Activated CD4-positive, alpha-beta T cell treated with anti-CD3 and anti-CD28 coated beads, Interleukin-2, amount 10 ng/mL, durations not matched to agents 7 days and 5 days (primary cell): ENCODE results near the gene COQ7. TPM values are rescaled to one million over a fixed set of nuclear protein-coding genes. Genes with fewer than 3 reads are reported as not detected.
A peak's percentile ranks its signal among the peaks of the same experiment; 100 is the strongest.

Experiments used
- CTCF ChIA-PET: fragments of 350-600 bp; sonication (Branson Sonifier 250); formaldehyde crosslinking; loops from one replicate; lab custom pipeline; 2021; ENCODE audit warnings: antibody characterized with exemption; lab: Charles Lee
- POLR2A ChIA-PET: fragments of 350-600 bp; sonication (Branson Sonifier 250); formaldehyde crosslinking; loops from one replicate; lab custom pipeline; 2021; ENCODE audit warnings: antibody characterized with exemption; lab: Charles Lee
- DNase-seq: peaks from one replicate; pipeline ENCODE4 v3.0.0-alpha.2; 2020
- H3K27ac Mint-ChIP-seq: one replicate; pipeline ENCODE4 v1.8.0; 2021; ENCODE audit warnings: mild to moderate bottlenecking, moderate library complexity, mixed read lengths
- H3K27me3 Mint-ChIP-seq: one replicate; pipeline ENCODE4 v1.8.0; 2021; ENCODE audit warnings: mixed read lengths
- H3K36me3 Mint-ChIP-seq: one replicate; pipeline ENCODE4 v1.8.0; 2021; ENCODE audit warnings: low read depth, mixed read lengths
- H3K4me1 Mint-ChIP-seq: one replicate; pipeline ENCODE4 v1.8.0; 2021; ENCODE audit warnings: mixed read lengths
- H3K4me3 Mint-ChIP-seq: one replicate; pipeline ENCODE4 v1.8.0; 2021; ENCODE audit warnings: mild to moderate bottlenecking, moderate library complexity, mixed read lengths
- H3K9me3 Mint-ChIP-seq: one replicate; pipeline ENCODE4 v1.8.0; 2021; ENCODE audit warnings: mixed read lengths
- total RNA-seq, 2 experiments: library from RNA; stranded (reverse); gene quantifications; one replicate each; pipeline ENCODE4 v1.2.3, GENCODE V29; 2021

The COQ7 gene
- total RNA-seq, 2 experiments from 2014 or later, result 11.6 to 15.3 TPM

DNA sequence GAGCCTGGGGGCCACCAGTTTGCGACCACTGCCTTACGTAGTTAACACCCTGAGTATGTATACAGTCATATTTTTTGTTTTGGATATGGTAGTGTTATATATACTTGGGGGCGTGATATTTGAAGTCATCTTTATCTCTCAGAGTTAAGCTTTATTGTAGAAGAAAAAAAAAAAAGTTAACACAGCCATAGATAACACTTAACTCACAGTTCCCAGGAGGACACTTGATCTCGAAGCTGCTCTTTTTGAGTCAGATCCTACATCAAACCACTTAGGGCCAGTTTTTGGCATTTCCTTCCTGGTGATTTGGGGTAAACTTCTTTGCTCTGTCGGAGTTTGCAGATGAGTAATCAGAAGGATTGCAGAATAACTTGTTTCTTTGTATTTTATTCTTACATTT is 52.1 kb downstream of the COQ7 start:
- DNase-seq, result no peak
- Mint-ChIP-seq H3K4me1 (peaks cover 22% of the 10 kb centered on the region), H3K27ac (peak overlapping the region; percentile 54), H3K4me3 (peak overlapping the region; percentile 40), H3K9me3 (peaks cover 2% of the 10 kb centered on the region), H3K36me3 (no peaks in the 10 kb centered on the region), H3K27me3 (peaks cover 10% of the 10 kb centered on the region)
- ChIA-PET POLR2A (no interaction called here), CTCF (interaction anchor here (0.6 to 1.5 kb wide), 6 partner anchors 10 to 1257 kb away, joined by 3 to 4 read pairs (median 4); no protein-coding TSS in a partner anchor)

DNA sequence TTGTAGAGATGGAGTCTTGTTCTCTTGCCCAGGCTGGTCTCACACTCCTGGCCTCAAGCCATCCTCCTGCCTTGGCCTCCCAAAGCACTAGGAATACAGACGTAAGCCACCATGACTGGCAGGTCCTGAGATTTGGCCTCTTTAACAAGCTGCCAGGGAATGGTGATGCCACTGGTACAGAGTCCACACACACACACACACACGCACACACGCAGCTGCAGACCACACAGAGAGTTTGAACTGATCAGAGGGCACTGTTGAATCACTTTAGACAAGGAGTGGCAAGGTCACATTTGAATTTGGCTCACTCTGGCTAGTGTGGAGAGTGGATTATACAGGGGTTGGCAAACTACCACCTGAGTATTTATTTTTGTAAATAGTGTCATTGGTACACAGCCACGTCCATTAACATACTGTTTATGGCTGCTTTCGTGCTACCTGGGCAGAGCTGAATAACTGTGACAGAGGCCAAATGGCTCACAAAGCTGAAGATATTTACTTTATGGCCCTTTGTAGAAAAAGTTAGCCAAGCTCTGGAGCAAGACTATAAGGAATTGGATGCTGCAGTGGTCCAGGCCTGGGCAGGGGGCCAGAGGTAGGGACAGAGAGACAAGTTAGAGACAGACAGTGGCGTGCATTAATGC is 56.2 kb downstream of the COQ7 start:
- Mint-ChIP-seq H3K27me3 (no peaks in the 10 kb centered on the region), H3K36me3 (no peaks in the 10 kb centered on the region), H3K9me3 (peaks cover 2% of the 10 kb centered on the region), H3K4me1 (peaks cover 23% of the 10 kb centered on the region), H3K27ac (no peak overlapping the region), H3K4me3 (no peak overlapping the region)
- ChIA-PET CTCF (interaction anchor here (0.6 to 1.8 kb wide), 3 partner anchors 7 to 1650 kb away, joined by 3 to 6 read pairs (median 3); no protein-coding TSS in a partner anchor), POLR2A (no interaction called here)
- DNase-seq, result no peak

DNA sequence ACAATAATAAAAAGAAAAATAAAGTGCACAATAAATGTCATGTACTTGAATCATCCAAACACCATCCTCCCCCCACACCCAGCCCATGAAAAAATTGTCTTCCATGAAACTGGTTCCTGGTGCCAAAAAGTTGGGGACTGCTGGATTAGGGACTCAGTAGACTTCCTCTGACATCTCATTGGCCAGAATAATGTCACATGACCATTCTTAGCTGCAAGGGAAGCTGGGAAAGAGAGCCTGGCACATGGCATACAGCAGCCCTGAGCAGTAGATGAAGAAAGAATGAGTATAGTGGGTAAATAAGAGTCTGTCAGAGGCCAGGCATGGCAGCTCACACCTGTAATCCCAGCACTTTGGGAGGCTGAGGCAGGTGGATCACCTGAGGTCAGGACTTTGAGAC is 58.9 kb downstream of the COQ7 start:
- POLR2A ChIA-PET, result no interaction called here
- CTCF ChIA-PET, result interaction anchor here (0.5 kb wide), 1 partner anchor 14 kb away, joined by 3 read pairs; no protein-coding TSS in a partner anchor
- Mint-ChIP-seq H3K27me3 (no peaks in the 10 kb centered on the region), H3K9me3 (peaks cover 5% of the 10 kb centered on the region), H3K4me3 (no peak overlapping the region), H3K36me3 (no peaks in the 10 kb centered on the region), H3K4me1 (peaks cover 32% of the 10 kb centered on the region), H3K27ac (no peak overlapping the region)
- no peak for DNase-seq

DNA sequence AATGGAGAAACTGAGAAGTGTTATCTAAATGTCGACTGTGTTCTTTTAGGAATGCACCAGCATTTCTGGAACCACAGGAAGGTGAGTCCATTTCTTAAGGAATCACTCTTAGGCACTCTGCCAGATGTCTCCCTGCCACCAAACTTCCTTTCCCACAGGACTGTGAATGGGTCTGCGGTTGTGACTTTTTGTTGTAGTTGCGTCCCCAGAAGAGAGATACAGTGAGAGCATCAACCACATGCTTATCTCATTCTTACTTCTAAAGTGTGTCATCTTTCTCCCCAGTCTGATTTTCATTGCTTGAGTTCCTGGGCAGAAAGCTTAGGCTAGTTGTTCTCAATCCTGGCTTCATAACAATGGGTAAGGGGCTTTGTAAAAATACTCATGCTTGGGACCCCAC is 59.8 kb downstream of the COQ7 start:
- peaks cover 33% of the 10 kb centered on the region for H3K4me1 Mint-ChIP-seq

DNA sequence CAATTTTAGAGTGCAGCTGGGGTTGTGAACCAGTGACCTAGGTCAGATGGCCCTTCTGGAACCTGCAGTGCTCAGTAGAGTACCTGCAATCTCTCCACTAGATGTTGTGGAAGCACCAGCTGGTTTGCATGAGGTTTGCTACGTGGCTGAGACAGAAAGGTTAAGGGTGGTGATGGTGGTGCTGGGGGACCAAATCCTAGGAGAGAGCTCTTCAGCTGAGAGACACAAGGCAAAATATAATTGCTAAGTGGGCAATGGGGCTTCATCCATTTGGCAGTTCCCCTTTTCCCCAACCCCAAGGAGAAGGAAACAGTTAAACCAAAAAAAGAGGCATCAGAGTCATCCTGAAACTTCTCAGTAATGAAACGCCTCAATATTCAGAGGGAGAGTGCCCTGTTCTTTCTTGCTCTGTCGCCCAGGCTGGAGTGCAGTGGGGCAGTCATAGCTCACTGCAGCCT is 60.3 kb downstream of the COQ7 start:
- peaks cover 33% of the 10 kb centered on the region for H3K4me1 Mint-ChIP-seq
- H3K27ac Mint-ChIP-seq, result peak overlapping the region; percentile 37
- DNase-seq, result no peak

More for the DNA sequence above, 59.8 kb downstream of the COQ7 start:
- Mint-ChIP-seq H3K27ac (peak overlapping the region; percentile 37), H3K4me3 (no peak overlapping the region), H3K27me3 (no peaks in the 10 kb centered on the region), H3K36me3 (no peaks in the 10 kb centered on the region), H3K9me3 (peaks cover 5% of the 10 kb centered on the region)
- no peak for DNase-seq
- POLR2A ChIA-PET, result no interaction called here
- CTCF ChIA-PET, result interaction anchor here (0.9 kb wide), 1 partner anchor 13 kb away, joined by 3 read pairs; the partner anchor contains the start of gene ITPRIPL2

DNA sequence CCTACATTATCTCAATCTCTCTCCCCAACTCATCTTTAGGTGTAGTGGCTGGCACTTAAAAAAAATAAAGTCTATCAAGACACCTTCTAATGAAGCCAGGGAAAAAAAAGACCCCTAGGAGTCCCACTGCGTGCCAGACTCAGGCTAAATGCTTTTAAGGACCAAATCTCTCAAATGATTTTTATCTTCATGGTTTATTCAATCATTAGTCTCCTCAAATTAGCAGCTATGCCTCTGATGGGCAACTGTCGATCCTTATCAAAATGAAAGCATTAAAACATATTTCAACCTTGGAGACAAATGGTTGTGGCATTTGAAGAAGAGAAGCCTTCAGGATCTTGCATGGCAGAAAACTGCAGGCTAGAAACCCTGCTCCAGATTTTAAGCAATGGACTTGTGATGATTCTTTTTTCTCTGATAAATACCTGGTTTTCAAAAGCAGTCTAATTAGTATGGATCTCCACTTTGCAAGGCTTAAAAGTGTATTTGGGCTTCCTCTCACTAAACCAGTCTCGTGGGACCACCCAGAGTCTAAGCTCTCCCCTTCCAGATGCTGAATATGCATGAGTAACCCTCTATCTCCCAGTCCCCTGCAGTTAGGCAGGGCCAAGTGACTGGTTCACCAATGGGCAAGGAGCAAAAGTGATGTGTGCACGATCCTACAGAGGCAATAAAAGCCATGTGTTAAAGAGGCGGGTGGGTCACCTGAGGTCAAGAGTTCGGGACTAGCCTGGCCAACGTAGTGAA is 61.2 kb downstream of the COQ7 start:
- Mint-ChIP-seq H3K9me3 (peaks cover 5% of the 10 kb centered on the region), H3K4me1 (peaks cover 33% of the 10 kb centered on the region), H3K4me3 (no peak overlapping the region), H3K27ac (no peak overlapping the region), H3K27me3 (no peaks in the 10 kb centered on the region), H3K36me3 (no peaks in the 10 kb centered on the region)
- ChIA-PET CTCF (no interaction called here), POLR2A (no interaction called here)
- DNase-seq, result no peak

More for the DNA sequence above, 60.3 kb downstream of the COQ7 start:
- CTCF ChIA-PET, result interaction anchor here (0.9 kb wide), 1 partner anchor 14 kb away, joined by 3 read pairs; the partner anchor contains the start of gene ITPRIPL2
- POLR2A ChIA-PET, result no interaction called here
- H3K36me3 Mint-ChIP-seq, result no peaks in the 10 kb centered on the region
- no peaks in the 10 kb centered on the region for H3K27me3 Mint-ChIP-seq
- peaks cover 5% of the 10 kb centered on the region for H3K9me3 Mint-ChIP-seq
- H3K4me3 Mint-ChIP-seq, result no peak overlapping the region

Other genes with a start within 250 kb of the COQ7 start
- 100 to 1,000 TPM; 128 to 137 TPM for gene SMG1, start 141.2 kb upstream of the COQ7 start, total RNA-seq
- not detected for gene TMC7, start 83.7 kb upstream of the COQ7 start, total RNA-seq
- gene ITPRIPL2, start 46.4 kb downstream of the COQ7 start, total RNA-seq, result 1 to 10 TPM; 2.1 to 2.3 TPM
- gene SYT17, start 100.6 kb downstream of the COQ7 start, total RNA-seq, result not detected
- not detected for gene CLEC19A, start 218.1 kb downstream of the COQ7 start, total RNA-seq